RPMI7951 (cell line): ENCODE measurements around the gene BMP4. TPM values are rescaled to one million over a fixed set of nuclear protein-coding genes. Genes with fewer than 3 reads are reported as not detected.
"Not testable (repeated sequence)": the region's sequence is repeated elsewhere in the genome, so short reads cannot be mapped to it uniquely, and the experiment has no call there.

Source experiments
- DNase-seq: peaks from one replicate; pipeline ENCODE4 v3.0.0-alpha.2; 2012; ENCODE audit warnings: low read depth
- total RNA-seq: library from RNA; depleted of rRNA; stranded (reverse); fragments of >200 nt; shearing (Covaris generic); gene quantifications from 2 replicates; pipeline ENCODE4 v1.2.3, GENCODE V29; 2014; rRNA removed

Gene BMP4
- total RNA-seq: 76.8 and 77.1 TPM in 2 replicates

DNA sequence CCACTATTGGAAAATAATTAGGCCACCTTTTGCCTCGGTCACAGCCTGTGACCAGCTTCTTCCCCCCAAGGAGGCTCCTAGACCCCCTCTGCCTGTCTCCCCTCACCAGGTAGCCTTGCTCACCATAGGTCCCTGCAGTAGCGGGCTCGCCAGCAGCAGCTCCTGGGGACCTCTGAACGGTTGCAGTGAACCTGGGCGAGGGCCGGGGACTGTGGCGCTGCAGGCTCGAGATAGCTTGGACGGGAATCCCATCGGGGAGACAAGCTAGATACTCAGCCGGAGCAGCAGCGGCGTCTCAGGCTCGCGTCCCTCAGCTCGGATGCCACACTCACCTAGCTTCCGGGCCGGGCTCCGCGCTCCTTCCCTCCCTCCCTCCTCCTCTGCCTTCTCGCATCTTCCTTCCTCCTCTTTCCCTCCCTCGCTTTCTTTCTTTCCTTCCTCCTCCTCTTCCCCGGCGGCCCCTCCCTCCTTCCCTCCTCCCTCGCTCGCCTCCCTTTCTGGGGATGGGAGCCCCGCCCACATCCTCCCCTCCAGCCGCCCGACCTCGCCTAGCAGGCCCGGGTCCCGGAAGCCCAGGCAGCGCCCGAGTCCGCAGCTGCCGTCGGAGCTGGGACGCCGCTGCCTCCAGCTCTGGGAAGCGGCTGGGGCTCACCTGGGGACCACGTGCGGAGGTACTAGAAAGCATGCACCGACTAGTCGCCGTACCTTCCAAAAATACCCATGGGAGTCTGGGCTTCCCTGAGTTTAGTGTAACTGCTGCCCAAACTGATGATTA lies at the start of gene BMP4:
Gene BMP4, minus strand, starts transcription at position 399 of the 775 bp plus-strand sequence. CDS start 4,603 bp downstream, outside the sequence.
- no peak for DNase-seq

- peak; percentile 8 for DNase-seq
Measured at GRCh38 chr14:54003064-54003463, 46.4 kb upstream of the BMP4 start.

GRCh38 chr14:54002653-54003052 lies 46.0 kb upstream of the BMP4 start:
- peak; percentile 32 for DNase-seq

- peak; percentile 18 for DNase-seq
Measured at GRCh38 chr14:54001189-54001878, 44.7 kb upstream of the BMP4 start.

- peak; percentile 53 for DNase-seq
Measured at GRCh38 chr14:54000341-54000811, 43.8 kb upstream of the BMP4 start.

DNA sequence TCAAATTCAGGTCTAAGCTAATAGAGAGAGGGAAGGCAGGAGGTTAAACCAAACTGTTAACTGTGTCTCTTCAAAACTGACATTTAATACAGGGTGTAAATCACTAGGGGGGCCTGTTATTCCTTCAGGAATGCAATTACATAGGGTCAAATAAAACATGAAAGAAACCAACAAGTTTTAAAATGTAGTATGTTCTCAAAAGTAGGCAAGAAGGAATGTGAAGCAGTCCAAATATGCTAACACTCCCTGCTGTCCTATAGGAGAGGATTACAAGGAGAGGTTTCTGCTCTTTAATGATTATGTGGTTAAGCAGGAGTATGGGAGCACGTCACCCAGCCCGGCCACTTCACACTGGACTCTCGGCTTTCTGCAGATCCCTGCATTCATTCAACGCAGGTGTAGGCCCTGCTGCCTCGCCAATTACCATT lies 42.5 kb upstream of the BMP4 start:
- peak; percentile 54 for DNase-seq

- no peak for DNase-seq
Measured at GRCh38 chr14:53996041-53996440, 39.4 kb upstream of the BMP4 start.

DNA sequence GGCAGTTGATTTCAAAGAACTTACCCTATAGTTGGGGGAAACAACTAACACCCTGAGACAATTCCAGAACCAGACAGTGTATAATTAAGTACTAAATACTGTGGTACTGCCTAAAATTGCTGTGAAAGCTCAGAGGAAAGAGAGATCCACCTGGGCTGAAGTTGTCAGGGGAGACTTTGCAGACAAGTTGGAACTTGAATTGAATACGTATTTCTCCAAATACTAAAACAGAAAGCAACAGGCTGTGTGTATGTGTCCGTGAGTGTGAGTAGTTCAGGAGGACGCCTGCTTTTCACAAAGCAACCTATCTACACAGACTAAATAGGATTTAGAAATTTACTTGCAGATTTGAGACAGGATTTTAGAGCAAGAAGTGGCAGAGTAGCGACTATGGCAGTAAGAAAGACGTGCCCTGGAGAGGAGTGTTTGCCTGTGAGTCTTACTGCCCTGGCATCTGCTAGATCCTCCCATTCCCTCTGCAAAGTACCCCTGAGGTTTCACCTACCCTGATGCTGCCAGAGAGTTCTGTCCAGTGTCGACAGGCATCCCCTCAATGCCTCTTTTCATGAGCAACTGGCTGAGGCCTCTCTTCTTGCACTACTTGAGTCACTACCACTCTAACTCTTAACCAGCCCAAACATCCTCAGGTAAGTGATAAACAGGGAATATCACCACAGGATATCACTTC lies 37.4 kb upstream of the BMP4 start:
- DNase-seq: no peak

- DNase-seq: no peak
Measured at GRCh38 chr14:53990978-53991377, 34.4 kb upstream of the BMP4 start.

GRCh38 chr14:53986718-53987117 lies 30.1 kb upstream of the BMP4 start:
- not testable (repeated sequence) for DNase-seq

DNA sequence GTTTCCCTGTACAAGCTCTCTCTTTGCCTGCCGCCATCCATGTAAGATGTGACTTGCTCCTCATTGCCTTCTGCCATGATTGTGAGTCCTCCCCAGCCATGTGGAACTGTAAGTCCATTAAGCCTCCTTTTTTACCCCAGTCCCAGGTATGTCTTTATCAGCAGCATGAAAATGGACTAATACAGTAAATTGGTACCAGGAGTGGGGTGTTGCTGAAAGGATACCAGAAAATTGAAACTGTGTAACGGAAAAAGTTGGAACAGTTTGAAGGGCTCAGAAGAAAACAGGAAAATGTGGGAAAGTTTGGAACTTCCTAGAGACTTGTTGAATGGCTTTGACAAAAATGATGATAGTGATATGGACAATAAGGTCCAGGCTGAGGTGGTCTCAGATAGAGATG lies 28.3 kb upstream of the BMP4 start:
- DNase-seq: not testable (repeated sequence)

- DNase-seq: no peak
Measured at GRCh38 chr14:53983112-53983511, 26.5 kb upstream of the BMP4 start.

- DNase-seq: no peak
Measured at GRCh38 chr14:53982546-53982945, 25.9 kb upstream of the BMP4 start.

GRCh38 chr14:53979747-53980642 lies 23.4 kb upstream of the BMP4 start:
- DNase-seq: peak; percentile 97

DNA sequence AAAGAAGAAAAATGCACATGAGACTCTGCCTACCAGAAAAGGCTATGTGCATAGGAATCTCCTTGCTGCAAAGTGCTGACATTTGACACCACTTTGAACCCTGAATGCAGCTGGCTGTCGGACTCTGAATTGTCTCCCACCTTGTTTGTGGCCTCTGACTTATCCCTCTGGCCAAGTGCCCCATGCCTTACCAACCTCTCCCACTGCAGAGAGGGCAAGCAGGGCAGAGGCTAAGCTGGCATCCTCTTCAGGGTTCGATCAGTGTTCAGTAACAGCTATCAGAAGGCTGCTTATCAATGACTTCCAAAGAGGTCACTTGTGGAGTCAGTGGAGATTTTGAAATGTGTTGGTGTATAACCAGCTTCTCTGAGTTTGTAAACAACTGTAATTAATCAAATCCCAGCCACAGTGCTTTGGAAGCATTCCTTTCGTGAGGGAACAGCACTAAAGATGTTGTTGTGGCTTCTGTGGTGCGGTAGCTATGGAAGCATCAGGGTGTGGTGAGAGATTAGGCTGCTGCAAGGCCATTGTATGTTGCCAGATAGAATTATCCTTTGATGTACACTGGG lies 22.6 kb upstream of the BMP4 start:
- DNase-seq: peak; percentile 95

GRCh38 chr14:53978194-53978593 lies 21.6 kb upstream of the BMP4 start:
- no peak for DNase-seq

GRCh38 chr14:53975444-53975843 lies 18.8 kb upstream of the BMP4 start:
- no peak for DNase-seq

DNA sequence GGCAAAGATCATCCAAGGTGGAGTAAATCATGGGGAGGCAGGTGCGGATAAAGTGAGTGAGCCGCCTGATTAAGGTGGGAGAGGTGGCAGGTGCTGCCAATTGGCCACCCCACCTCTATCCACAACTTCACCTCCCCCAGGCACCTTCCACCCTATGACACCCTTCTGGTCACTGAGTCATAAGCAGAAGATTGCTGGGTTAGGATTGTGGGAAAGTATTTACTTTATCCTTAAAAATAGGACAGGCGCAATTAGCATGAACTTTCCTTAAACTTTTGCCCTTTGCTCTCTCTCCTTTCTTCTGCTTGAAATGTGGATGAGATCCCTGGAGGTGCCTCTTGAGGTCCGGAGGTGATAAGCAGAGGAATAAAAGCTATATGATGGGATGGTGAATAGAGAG lies 14.9 kb upstream of the BMP4 start:
- no peak for DNase-seq

DNA sequence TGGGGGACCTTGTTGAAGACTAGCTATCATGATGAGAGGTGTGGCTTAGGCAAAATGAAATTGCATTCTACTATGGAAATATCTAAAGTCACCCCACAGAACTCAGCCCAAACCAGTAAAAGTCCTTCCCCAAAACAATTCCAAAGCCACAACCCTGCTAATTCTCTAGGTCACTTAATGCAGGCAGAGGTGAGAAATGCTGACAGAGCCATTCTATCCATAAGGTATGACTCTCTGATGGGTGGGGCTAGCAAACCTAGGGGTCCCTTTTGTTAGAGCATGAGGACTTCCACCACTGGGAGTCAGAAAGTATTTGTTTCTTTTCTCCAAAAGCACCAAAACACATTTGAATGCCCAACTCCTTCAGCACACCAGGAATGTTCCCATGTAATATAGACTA lies 12.7 kb upstream of the BMP4 start:
- no peak for DNase-seq

DNA sequence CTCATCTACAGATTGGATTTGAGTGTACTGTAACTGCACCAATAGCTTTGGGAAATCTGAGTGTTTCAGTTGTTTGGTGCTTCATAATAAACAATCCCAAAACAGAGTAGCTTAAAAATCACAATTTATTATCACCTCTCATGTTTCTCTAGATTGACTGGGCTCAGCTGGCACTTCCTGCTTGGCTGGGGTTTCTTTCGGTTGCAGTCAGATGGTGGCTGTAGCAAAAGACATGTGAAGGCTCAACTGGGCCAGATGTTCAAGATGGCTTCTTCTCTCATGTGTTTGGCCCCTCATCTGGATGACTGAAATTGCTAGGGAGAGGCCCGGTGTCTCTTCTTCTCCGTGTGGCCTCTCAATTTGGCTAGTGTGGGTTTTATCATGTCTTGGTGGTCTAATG lies 12.1 kb upstream of the BMP4 start:
- no peak for DNase-seq

DNA sequence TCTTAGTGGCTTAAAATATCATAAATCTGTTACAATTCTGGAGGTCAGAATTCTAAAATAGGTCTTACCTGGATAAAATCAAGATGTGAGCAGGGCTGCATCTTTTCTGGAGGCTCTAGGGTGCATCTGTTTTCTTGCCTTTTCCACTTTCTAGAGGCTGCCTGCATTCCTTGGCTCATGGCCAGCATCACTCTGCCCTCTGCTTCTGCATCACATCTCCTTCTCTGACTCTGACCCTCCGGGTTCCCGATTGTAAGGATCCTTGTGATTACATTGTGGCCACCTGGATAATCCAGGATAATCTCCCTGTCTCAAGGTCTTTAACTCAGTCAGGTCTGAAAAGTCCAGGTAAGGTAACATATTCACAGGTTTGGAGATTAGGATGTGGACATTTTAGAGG lies 11.0 kb upstream of the BMP4 start:
- peak; percentile 16 for DNase-seq
